NCI-H2171 treated with DMSO at 0.1 percent for 48 hours (cell line): ENCODE results near the gene SLC25A13.
A peak's percentile ranks its signal among the peaks of the same experiment; 100 is the strongest.
"Not testable (repeated sequence)": the region's sequence is repeated elsewhere in the genome, so short reads cannot be mapped to it uniquely, and the experiment has no call there.

Experiments used
- DNase-seq: peaks from one replicate; lab custom pipeline; 2025; lab: John Stamatoyannopoulos, UW

The SLC25A13 gene

GRCh38 chr7:96154506-96154905 lies 167.4 kb downstream of the SLC25A13 start:
- not testable (repeated sequence) for DNase-seq

GRCh38 chr7:96152706-96153105 lies 169.2 kb downstream of the SLC25A13 start:
- DNase-seq: no peak

GRCh38 chr7:96151889-96152288 lies 170.0 kb downstream of the SLC25A13 start:
- DNase-seq: no peak

GRCh38 chr7:96144260-96144526 lies 177.7 kb downstream of the SLC25A13 start:
- no peak for DNase-seq

GRCh38 chr7:96143495-96144259 lies 178.2 kb downstream of the SLC25A13 start:
- DNase-seq: no peak

GRCh38 chr7:96136600-96137239 lies 185.2 kb downstream of the SLC25A13 start:
- DNase-seq: peak; percentile 17

- DNase-seq: no peak
These were observed 186.7 kb downstream of the SLC25A13 start for GRCh38 chr7:96135241-96135640.

GRCh38 chr7:96131525-96131924 lies 190.4 kb downstream of the SLC25A13 start:
- no peak for DNase-seq

- no peak for DNase-seq
These were observed 194.2 kb downstream of the SLC25A13 start for GRCh38 chr7:96127746-96128145.

- no peak for DNase-seq
These were observed 195.5 kb downstream of the SLC25A13 start for GRCh38 chr7:96126382-96126781.

GRCh38 chr7:96122746-96123145 lies 199.2 kb downstream of the SLC25A13 start:
- no peak for DNase-seq

GRCh38 chr7:96121752-96122151 lies 200.1 kb downstream of the SLC25A13 start:
- no peak for DNase-seq

GRCh38 chr7:96120445-96121225 lies 201.3 kb downstream of the SLC25A13 start:
- no peak for DNase-seq

- DNase-seq: no peak
These were observed 203.4 kb downstream of the SLC25A13 start for GRCh38 chr7:96118449-96119001.

- no peak for DNase-seq
These were observed 205.7 kb downstream of the SLC25A13 start for GRCh38 chr7:96116173-96116572.

- no peak for DNase-seq
These were observed 207.7 kb downstream of the SLC25A13 start for GRCh38 chr7:96114190-96114589.

- DNase-seq: no peak
These were observed 210.5 kb downstream of the SLC25A13 start for GRCh38 chr7:96111405-96111804.

GRCh38 chr7:96104984-96105383 lies 216.9 kb downstream of the SLC25A13 start:
- DNase-seq: no peak

GRCh38 chr7:96102096-96102811 lies 219.6 kb downstream of the SLC25A13 start:
- no peak for DNase-seq

GRCh38 chr7:96100737-96101136 lies 221.2 kb downstream of the SLC25A13 start:
- no peak for DNase-seq

GRCh38 chr7:96097835-96098234 lies 224.1 kb downstream of the SLC25A13 start:
- no peak for DNase-seq

- no peak for DNase-seq
These were observed 228.5 kb downstream of the SLC25A13 start for GRCh38 chr7:96093435-96093834.
